ENCODE measurements around the gene HOXB6. TPM values are rescaled to one million over a fixed set of nuclear protein-coding genes. Genes with fewer than 3 reads are reported as not detected.

HOXB6 gene
- total RNA-seq, 4 donors from 2014 or later, result 0.88 to 18.2 (median 7.3) TPM; not detected in 1

DNA sequence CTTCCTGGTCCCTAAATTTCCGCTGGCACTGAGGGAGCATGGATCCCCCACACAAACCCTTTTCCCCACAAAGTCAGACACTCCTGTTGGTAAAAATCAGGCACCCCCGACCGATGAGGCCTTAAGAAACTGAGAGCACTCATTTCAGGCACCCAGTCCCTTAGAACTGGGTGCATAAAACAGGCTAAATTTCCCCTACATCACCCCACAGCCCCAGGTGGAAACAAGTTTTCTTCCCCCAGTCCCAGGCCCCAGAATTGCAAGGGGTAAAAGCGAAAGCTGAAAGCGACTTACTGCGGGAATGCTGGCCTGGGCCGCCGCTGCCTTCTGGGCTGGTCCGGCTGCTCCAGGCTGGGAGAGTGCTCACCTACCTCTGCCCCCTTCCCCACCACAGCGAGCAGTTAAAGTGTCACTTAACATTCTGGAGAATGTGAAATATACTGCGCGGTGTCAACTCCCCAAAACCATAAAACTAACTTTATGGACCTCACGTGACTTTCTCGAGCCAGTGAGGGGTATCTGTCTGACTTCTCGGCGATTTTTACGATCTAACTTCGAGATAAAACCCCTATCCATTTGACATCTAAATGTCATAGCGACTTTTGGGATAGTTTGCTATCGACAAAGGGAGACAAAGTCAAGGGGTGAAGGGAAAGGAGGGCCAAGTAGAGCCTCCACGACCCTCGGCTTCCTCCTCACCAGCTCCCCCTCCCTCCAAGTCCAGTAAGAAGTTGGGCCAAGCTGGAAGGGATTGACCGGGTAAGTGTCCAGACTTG is 14.8 kb downstream of the HOXB6 start, which contains the start of gene HOXB3:
HOXB3 (minus strand) TSS at position 411 of the 776 bp plus-strand sequence. CDS start 37,767 bp downstream, outside the sequence.
- peak in 1 of 2 donors; percentile 51 for DNase-seq
- H3K27ac ChIP-seq, result peak within 1 kb of the TSS; percentile 25 to 68

DNA sequence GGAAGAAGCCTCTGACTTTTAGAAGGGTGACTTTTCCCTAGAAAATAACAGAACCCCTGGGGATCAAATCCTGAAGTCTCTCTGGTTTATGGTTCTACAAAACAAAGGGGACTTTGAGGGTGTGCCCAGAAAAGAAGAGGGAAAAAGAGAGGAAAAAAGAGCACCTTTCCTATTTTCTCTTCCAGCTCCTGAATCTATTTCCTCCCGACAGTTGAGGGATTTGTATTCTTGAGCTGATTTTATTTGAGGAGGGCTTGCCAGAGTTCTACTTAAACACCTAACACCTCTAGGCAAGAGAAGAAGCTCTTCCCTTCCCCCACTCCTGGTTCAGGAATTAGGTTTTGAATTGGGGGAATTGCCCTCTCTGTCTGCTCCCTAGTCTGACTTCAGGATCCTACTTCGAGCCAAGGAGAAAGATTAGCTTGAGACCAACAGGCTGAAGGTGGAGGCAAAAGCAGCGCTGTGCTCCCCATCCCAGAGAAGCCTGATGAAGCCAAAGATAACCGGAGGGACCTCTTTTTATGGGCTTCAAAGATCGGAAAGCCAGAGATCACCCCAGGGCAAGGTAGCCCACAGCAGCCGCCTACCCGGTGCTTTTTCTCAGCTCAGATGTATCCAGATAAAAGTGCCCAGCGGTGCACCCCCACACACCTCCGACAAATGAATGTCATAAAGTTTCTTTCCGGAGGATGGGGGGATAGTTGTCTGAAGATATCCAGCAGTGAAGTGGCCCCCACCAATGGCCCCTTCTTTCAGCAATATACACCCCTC is 15.5 kb downstream of the HOXB6 start:
- no peak for DNase-seq
- Histone ChIP-seq H3K9me3 (no peaks in the 10 kb centered on the region), H3K4me3 (peak overlapping the region in 1 of 2 donors; percentile 27), H3K36me3 (no peaks in the 10 kb centered on the region), H3K4me1 (peaks cover 0 to 6% of the 10 kb centered on the region in 2 donors), H3K27me3 (peaks cover 0 to 47% of the 10 kb centered on the region in 2 donors), H3K27ac (peak overlapping the region in 1 of 2 donors; percentile 68)
- intact Hi-C loops (cut with DNase I; ENCODE audit: low total_unique reads), result loop anchor here (2.0 kb wide), 1 partner anchor 96 kb away; no protein-coding TSS in a partner anchor
- TF ChIP-seq, protein P1, sequence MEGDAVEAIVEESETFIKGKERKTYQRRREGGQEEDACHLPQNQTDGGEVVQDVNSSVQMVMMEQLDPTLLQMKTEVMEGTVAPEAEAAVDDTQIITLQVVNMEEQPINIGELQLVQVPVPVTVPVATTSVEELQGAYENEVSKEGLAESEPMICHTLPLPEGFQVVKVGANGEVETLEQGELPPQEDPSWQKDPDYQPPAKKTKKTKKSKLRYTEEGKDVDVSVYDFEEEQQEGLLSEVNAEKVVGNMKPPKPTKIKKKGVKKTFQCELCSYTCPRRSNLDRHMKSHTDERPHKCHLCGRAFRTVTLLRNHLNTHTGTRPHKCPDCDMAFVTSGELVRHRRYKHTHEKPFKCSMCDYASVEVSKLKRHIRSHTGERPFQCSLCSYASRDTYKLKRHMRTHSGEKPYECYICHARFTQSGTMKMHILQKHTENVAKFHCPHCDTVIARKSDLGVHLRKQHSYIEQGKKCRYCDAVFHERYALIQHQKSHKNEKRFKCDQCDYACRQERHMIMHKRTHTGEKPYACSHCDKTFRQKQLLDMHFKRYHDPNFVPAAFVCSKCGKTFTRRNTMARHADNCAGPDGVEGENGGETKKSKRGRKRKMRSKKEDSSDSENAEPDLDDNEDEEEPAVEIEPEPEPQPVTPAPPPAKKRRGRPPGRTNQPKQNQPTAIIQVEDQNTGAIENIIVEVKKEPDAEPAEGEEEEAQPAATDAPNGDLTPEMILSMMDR (IDR thresholded peaks at IDR 0.05), result no peak
- TF ChIP-seq POLR2A (IDR thresholded peaks at IDR 0.05), result no peak

More for the DNA sequence above, 14.8 kb downstream of the HOXB6 start, which contains the start of gene HOXB3:
- Histone ChIP-seq H3K36me3 (no peaks in the 10 kb centered on the region), H3K9me3 (no peaks in the 10 kb centered on the region), H3K27me3 (peaks cover 0 to 45% of the 10 kb centered on the region in 2 donors), H3K4me1 (peaks cover 0 to 2% of the 10 kb centered on the region in 2 donors), H3K4me3 (peak within 1 kb of the TSS in 1 of 2 donors; percentile 27)
- intact Hi-C loops (cut with DNase I; ENCODE audit: low total_unique reads), result loop anchor here (2.0 to 10.0 kb wide), 2 partner anchors 97 to 245 kb away; no protein-coding TSS in a partner anchor
- no peak for TF ChIP-seq POLR2A (IDR thresholded peaks at IDR 0.05)
- TF ChIP-seq, protein P1 (IDR thresholded peaks at IDR 0.05), result no peak

GRCh38 chr17:48588528-48588927 is 16.3 kb downstream of the HOXB6 start:
- Histone ChIP-seq H3K9me3 (no peaks in the 10 kb centered on the region), H3K27me3 (peaks cover 0 to 50% of the 10 kb centered on the region in 2 donors), H3K27ac (peak overlapping the region; percentile 79 to 87), H3K4me3 (no peak overlapping the region), H3K4me1 (peaks cover 0 to 6% of the 10 kb centered on the region in 2 donors), H3K36me3 (no peaks in the 10 kb centered on the region)
- intact Hi-C loops (cut with DNase I; ENCODE audit: low total_unique reads), result loop anchor here (2.0 kb wide), 1 partner anchor 96 kb away; no protein-coding TSS in a partner anchor
- no peak for DNase-seq
- TF ChIP-seq POLR2A (IDR thresholded peaks at IDR 0.05), result no peak
- TF ChIP-seq, protein P1 (IDR thresholded peaks at IDR 0.05), result no peak

- no peaks in the 10 kb centered on the region for H3K36me3 ChIP-seq
- peaks cover 0 to 6% of the 10 kb centered on the region in 2 donors for H3K4me1 ChIP-seq
- peaks cover 0 to 49% of the 10 kb centered on the region in 2 donors for H3K27me3 ChIP-seq
- H3K4me3 ChIP-seq, result no peak overlapping the region
- DNase-seq, result no peak
- no peaks in the 10 kb centered on the region for H3K9me3 ChIP-seq
- intact Hi-C loops (cut with DNase I; ENCODE audit: low total_unique reads), result loop anchor here (2.0 kb wide), 1 partner anchor 95 kb away; no protein-coding TSS in a partner anchor
- H3K27ac ChIP-seq, result peak overlapping the region; percentile 79 to 87
- no peak for TF ChIP-seq POLR2A (IDR thresholded peaks at IDR 0.05)
- TF ChIP-seq, protein P1 (IDR thresholded peaks at IDR 0.05), result no peak
These were observed 16.7 kb downstream of the HOXB6 start for GRCh38 chr17:48588074-48588415.

Measured in uterus (tissue), 4 donors.